H9 (cell line): Measurements from ENCODE around the gene ACP3. TPM values are rescaled to one million over a fixed set of nuclear protein-coding genes. Genes with fewer than 3 reads are reported as not detected.

ENCODE experiments used
- DNase-seq: peaks from one replicate; pipeline ENCODE4 v3.0.0-alpha.2; 2017
- H2AFZ ChIP-seq: one replicate; pipeline ENCODE4 v1.6.1; 2013; ENCODE audit warnings: mild to moderate bottlenecking, low read length, control low read depth, moderate library complexity
- H2AK5ac ChIP-seq: 2 replicates; pipeline ENCODE4 v1.6.1; 2013; ENCODE audit warnings: low read length, control low read depth, mixed read lengths; ENCODE audit not compliant: insufficient read length
- H2BK120ac ChIP-seq: one replicate; pipeline ENCODE4 v1.6.1; 2013; ENCODE audit warnings: low read depth, mild to moderate bottlenecking, low read length, control low read depth, inconsistent platforms; ENCODE audit not compliant: poor library complexity, severe bottlenecking
- H2BK12ac ChIP-seq: 2 replicates; pipeline ENCODE4 v1.6.1; 2013; ENCODE audit warnings: low read length, control low read depth, mixed read lengths, low read depth; ENCODE audit not compliant: insufficient read length
- H2BK15ac ChIP-seq: 2 replicates; pipeline ENCODE4 v1.6.1; 2013; ENCODE audit warnings: low read depth, low read length, control low read depth
- H2BK20ac ChIP-seq: one replicate; pipeline ENCODE4 v1.6.1; 2013; ENCODE audit warnings: low read depth, mild to moderate bottlenecking, low read length, control low read depth, inconsistent platforms; ENCODE audit not compliant: poor library complexity, severe bottlenecking
- H2BK5ac ChIP-seq: 2 replicates; pipeline ENCODE4 v1.6.1; 2013; ENCODE audit warnings: low read length, control low read depth, mixed read lengths; ENCODE audit not compliant: insufficient read length
- H3K14ac ChIP-seq: 2 replicates; pipeline ENCODE4 v1.6.1; 2013; ENCODE audit warnings: low read length, control low read depth; ENCODE audit not compliant: insufficient read depth
- H3K18ac ChIP-seq: 2 replicates; pipeline ENCODE4 v1.6.1; 2013; ENCODE audit warnings: low read depth, mild to moderate bottlenecking, mixed read lengths, low read length, control low read depth; ENCODE audit not compliant: insufficient read length
- H3K23ac ChIP-seq: 2 replicates; pipeline ENCODE4 v1.6.1; 2013; ENCODE audit warnings: low read length, control low read depth, mixed read lengths, low read depth; ENCODE audit not compliant: insufficient read length
- H3K23me2 ChIP-seq: 2 replicates; pipeline ENCODE4 v1.6.1; 2013; ENCODE audit warnings: low read depth, mild to moderate bottlenecking, mixed read lengths, low read length, control low read depth; ENCODE audit not compliant: insufficient read length, poor library complexity, severe bottlenecking
- H3K27ac ChIP-seq: 2 replicates; pipeline ENCODE4 v1.5.1; 2013; ENCODE audit warnings: low read length, control low read depth, mixed read lengths, low read depth; ENCODE audit not compliant: insufficient read length
- H3K27me3 ChIP-seq: 2 replicates; pipeline ENCODE4 v1.6.1; 2013; ENCODE audit warnings: low read length, control low read depth, inconsistent platforms; ENCODE audit not compliant: insufficient read depth
- H3K4ac ChIP-seq: 2 replicates; pipeline ENCODE4 v1.6.1; 2013; ENCODE audit warnings: low read depth, mild to moderate bottlenecking, control low read depth, inconsistent platforms, low read length, moderate library complexity
- H3K4me1 ChIP-seq: 2 replicates; pipeline ENCODE4 v1.6.1; 2013; ENCODE audit warnings: low read length, control low read depth, inconsistent platforms; ENCODE audit not compliant: insufficient read depth
- H3K4me2 ChIP-seq: 2 replicates; pipeline ENCODE4 v1.6.1; 2013; ENCODE audit warnings: low read length, control low read depth, mixed read lengths; ENCODE audit not compliant: insufficient read length, insufficient read depth
- H3K56ac ChIP-seq: 2 replicates; pipeline ENCODE4 v1.6.1; 2013; ENCODE audit warnings: low read depth, mild to moderate bottlenecking, mixed read lengths, low read length, control low read depth; ENCODE audit not compliant: insufficient read length
- H3K79me1 ChIP-seq: 2 replicates; pipeline ENCODE4 v1.6.1; 2013; ENCODE audit warnings: low read depth, mild to moderate bottlenecking, moderate library complexity, low read length, control low read depth, inconsistent platforms; ENCODE audit not compliant: insufficient read depth, poor library complexity, severe bottlenecking
- H3K79me2 ChIP-seq: 2 replicates; pipeline ENCODE4 v1.6.1; 2013; ENCODE audit warnings: low read length, control low read depth, inconsistent platforms; ENCODE audit not compliant: insufficient read depth
- H3K9ac ChIP-seq: 2 replicates; pipeline ENCODE4 v1.6.1; 2013; ENCODE audit warnings: low read length, control low read depth, mixed read lengths; ENCODE audit not compliant: insufficient read length; ENCODE audit errors: extremely low read depth
- H3K9me3 ChIP-seq: one replicate; pipeline ENCODE4 v1.6.1; 2013; ENCODE audit warnings: low read depth, low read length, inconsistent platforms; ENCODE audit not compliant: control insufficient read depth
- H3T11ph ChIP-seq: one replicate; pipeline ENCODE4 v1.6.1; 2013; ENCODE audit warnings: mild to moderate bottlenecking, low read length, control low read depth, inconsistent platforms
- H4K20me1 ChIP-seq: one replicate; pipeline ENCODE4 v1.6.1; 2013; ENCODE audit not compliant: control insufficient read depth, insufficient read length, insufficient read depth
- H4K5ac ChIP-seq: 2 replicates; pipeline ENCODE4 v1.6.1; 2013; ENCODE audit warnings: low read depth, mild to moderate bottlenecking, mixed read lengths, low read length, control low read depth; ENCODE audit not compliant: insufficient read length
- H4K8ac ChIP-seq: replicated peaks from 2 replicates; pipeline ENCODE4 v1.6.1; 2013; ENCODE audit warnings: low read length, control low read depth, mixed read lengths, low read depth; ENCODE audit not compliant: insufficient read length
- H4K91ac ChIP-seq: 2 replicates; pipeline ENCODE4 v1.6.1; 2013; ENCODE audit warnings: low read depth, mild to moderate bottlenecking, moderate library complexity, mixed read lengths, low read length, control low read depth; ENCODE audit not compliant: insufficient read length
- H3K27ac Mint-ChIP-seq, 3 experiments: 2 replicates in 2 of 3; 3 replicates in 1 of 3; pipeline ENCODE4 v1.8.0; 2020 to 2021; ENCODE audit warnings: mixed read lengths in 3 of 3, mild to moderate bottlenecking in 1 of 3, moderate library complexity in 1 of 3
- H3K27me3 Mint-ChIP-seq: 2 replicates; pipeline ENCODE4 v1.8.0; 2021; ENCODE audit warnings: low read depth, mild to moderate bottlenecking, moderate library complexity, mixed read lengths
- H3K36me3 Mint-ChIP-seq, 3 experiments: 2 replicates in 2 of 3; 3 replicates in 1 of 3; pipeline ENCODE4 v1.8.0; 2020 to 2021; ENCODE audit warnings: low read depth in 3 of 3, mixed read lengths in 3 of 3; ENCODE audit not compliant: insufficient read depth in 1 of 3
- H3K4me1 Mint-ChIP-seq, 2 experiments: 2 replicates each; pipeline ENCODE4 v1.8.0; 2020; ENCODE audit warnings: mixed read lengths in 2 of 2
- H3K4me3 Mint-ChIP-seq, 2 experiments: 2 replicates in 1 of 2; 3 replicates in 1 of 2; pipeline ENCODE4 v1.8.0; 2020 to 2021; ENCODE audit warnings: mild to moderate bottlenecking in 2 of 2, mixed read lengths in 2 of 2, moderate library complexity in 1 of 2
- H3K9me3 Mint-ChIP-seq, 2 experiments: 2 replicates in 1 of 2; 3 replicates in 1 of 2; pipeline ENCODE4 v1.8.0; 2020; ENCODE audit warnings: mild to moderate bottlenecking in 2 of 2, mixed read lengths in 2 of 2, moderate library complexity in 1 of 2
- CTCF ChIP-seq: fragments of 200-600 bp; sonication (generic); conservative IDR thresholded peaks from 3 replicates; pipeline ENCODE4 v1.8.0; 2021; ENCODE audit warnings: antibody characterized with exemption, mild to moderate bottlenecking
- WGBS: extraction: QIAGEN DNeasy Blood & Tissue Kit; methylation state at CpG from one replicate; pipeline ENCODE4 v1.1.7; 2013; ENCODE audit warnings: missing lambda C conversion rate, low lambda C conversion rate, mixed read lengths; ENCODE audit not compliant: insufficient read length; ENCODE audit errors: extremely low coverage; 5-methylcytosine and 5-hydroxymethylcytosine counted together
- total RNA-seq: library from RNA; stranded (reverse); gene quantifications from 2 replicates; pipeline ENCODE4 v1.2.1, GENCODE V29; 2021

The ACP3 gene
- total RNA-seq, 1 experiment from 2014 or later = 0.17 TPM

GRCh38 chr3:132348531-132348930 is 31.3 kb downstream of the ACP3 start:
- Histone ChIP-seq H3K56ac (no peak overlapping the region), H3K79me1 (no peaks in the 10 kb centered on the region), H2BK12ac (no peak overlapping the region), H4K8ac (no peak overlapping the region), H3K14ac (no peak overlapping the region), H3K79me2 (no peaks in the 10 kb centered on the region), H3K27me3 (no peaks in the 10 kb centered on the region), H3K23me2 (no peaks in the 10 kb centered on the region), H3K4me2 (no peak overlapping the region), H3K27ac (no peak overlapping the region), H4K5ac (no peak overlapping the region), H3T11ph (no peak overlapping the region), H4K20me1 (no peaks in the 10 kb centered on the region), H2BK5ac (no peak overlapping the region), H3K9me3 (no peaks in the 10 kb centered on the region), H2AK5ac (no peak overlapping the region), H2AFZ (no peak overlapping the region), H2BK120ac (no peak overlapping the region), H2BK20ac (no peak overlapping the region), H2BK15ac (no peak overlapping the region), H3K18ac (no peak overlapping the region), H4K91ac (no peak overlapping the region), H3K4me1 (peaks cover 9% of the 10 kb centered on the region; the same call in 1 of the 2 replicates), H3K23ac (no peak overlapping the region), H3K9ac (no peak overlapping the region), H3K4ac (no peak overlapping the region)
- WGBS = no CpG with 5 or more reads among the region's 1 CpG
- peaks cover 26 to 28% of the 10 kb centered on the region in 2 experiments for H3K4me1 Mint-ChIP-seq
- H3K36me3 Mint-ChIP-seq = no peaks in the 10 kb centered on the region
- H3K9me3 Mint-ChIP-seq = no peaks in the 10 kb centered on the region
- H3K27me3 Mint-ChIP-seq = no peaks in the 10 kb centered on the region; the same call in 1 of the 2 replicates
- H3K27ac Mint-ChIP-seq = no peak overlapping the region
- TF ChIP-seq CTCF = no peak
- DNase-seq = no peak
- H3K4me3 Mint-ChIP-seq = no peak overlapping the region
